HG03342 (cell line): ENCODE measurements around the gene POLDIP2.

Experiments used
- ATAC-seq: cut with Tn5 transposase; IDR thresholded peaks from one replicate; pipeline ENCODE4 v1.9.1; 2021; ENCODE audit warnings: mild to moderate bottlenecking, moderate library complexity; ENCODE audit not compliant: unreplicated experiment

The POLDIP2 gene

DNA sequence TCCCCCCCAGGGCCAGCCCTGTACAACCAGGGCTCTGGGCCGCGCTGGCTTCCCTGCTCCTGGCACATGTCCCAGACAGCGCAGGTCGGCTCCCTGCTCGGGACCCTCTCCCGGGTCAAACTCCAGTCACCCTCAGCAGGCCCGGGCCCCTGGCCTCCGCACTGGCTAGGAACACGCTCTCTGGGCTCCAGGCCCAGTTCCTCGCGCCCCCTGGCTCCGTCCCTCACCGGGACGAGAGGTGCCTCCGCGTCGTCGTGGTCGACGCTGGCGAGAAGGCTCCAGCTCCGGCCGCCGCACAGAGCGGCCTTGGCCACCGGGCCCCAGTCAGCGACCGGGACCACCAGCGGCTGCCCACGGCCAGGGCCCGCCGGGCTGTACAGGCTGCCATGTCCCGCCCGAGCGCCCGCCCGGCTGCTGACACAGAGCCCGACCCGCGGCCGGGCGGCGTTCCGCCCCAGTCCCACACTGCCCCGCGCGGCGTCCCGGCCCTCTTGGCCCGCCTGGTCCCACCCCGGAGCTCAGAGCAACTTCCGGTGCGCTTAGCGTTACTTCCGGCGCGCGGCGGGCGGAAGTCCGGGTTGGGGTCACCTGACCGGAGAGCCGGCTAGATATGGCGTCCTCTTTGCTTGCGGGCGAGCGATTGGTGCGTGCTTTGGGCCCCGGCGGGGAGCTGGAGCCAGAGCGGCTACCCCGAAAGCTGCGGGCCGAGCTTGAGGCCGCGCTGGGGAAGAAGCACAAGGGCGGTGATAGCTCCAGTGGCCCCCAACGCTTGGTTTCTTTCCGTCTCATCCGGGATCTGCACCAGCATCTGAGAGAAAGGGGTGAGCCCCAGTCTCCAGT is at the start of gene POLDIP2:
POLDIP2 (minus strand) TSS at position 467 of the 840 bp plus-strand sequence; CDS start at position 388, 79 bp downstream.
- ATAC-seq = peak; percentile 95

DNA sequence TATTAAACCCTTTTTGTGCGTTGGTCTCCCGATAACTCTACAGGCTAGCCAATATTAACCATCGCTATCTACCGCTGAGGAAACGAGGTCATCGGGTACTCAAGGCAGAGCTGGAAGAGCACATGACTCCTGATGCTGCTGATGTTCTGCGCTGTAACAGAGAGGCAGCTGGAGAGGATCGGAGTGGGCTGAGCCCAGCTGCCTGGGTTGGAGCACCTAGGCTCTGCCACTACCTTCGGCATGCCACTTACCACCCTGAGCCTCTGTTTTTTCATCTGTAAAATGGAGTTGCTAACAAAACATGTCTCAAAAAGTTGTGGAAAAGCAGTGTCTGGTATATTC is 49.1 kb upstream of the POLDIP2 start:
- no peak for ATAC-seq

- no peak for ATAC-seq
These were observed 48.5 kb upstream of the POLDIP2 start, which contains the start of gene SLC46A1 for GRCh38 chr17:28405632-28406472. Gene SLC46A1, minus strand, starts transcription at chr17:28406212. Its CDS starts 98 bp downstream, at chr17:28406114.

- no peak for ATAC-seq
These were observed 47.7 kb upstream of the POLDIP2 start for GRCh38 chr17:28404812-28405570.

- no peak for ATAC-seq
These were observed 47.1 kb upstream of the POLDIP2 start for GRCh38 chr17:28404461-28404811.

DNA sequence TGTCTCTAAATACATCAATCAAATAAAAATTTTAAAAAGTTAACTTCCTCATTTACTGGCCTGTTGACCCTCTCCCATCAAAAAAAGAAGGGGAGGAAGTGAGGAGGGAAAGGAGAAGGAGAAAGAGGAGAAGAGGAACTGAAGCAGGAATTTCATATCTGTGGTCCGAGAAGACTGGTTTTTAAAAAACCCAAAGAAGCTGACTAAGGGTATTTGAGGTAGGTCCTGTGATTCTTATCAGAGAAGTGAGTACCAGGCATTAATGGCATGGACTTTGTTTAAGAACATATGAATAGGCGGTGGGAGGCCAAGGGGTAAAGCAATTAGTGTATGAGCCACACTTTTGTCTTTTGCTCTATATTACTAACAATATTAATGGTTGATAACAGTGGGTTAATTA is 46.7 kb upstream of the POLDIP2 start:
- no peak for ATAC-seq

GRCh38 chr17:28402844-28403243 is 45.5 kb upstream of the POLDIP2 start:
- no peak for ATAC-seq

GRCh38 chr17:28402224-28402630 is 44.9 kb upstream of the POLDIP2 start:
- ATAC-seq = no peak

DNA sequence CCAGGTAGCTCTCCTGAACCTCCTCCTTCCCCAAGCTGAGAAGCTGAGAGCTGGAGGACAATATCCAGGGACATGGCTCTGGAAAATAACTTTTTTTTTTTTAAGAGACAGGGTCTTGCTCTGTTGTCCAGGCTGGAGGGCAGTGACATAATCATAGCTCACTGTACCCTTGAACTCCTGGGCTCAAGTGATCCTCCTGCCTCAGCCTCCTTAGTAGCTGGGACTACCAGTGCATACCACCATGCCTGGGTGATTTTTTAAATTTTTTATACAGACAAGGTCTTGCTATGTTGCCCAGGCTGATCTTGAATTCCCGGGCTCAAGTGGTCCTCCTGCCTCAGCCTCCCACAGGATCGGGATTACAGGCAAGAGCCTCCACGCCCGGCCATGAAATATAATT is 42.5 kb upstream of the POLDIP2 start:
- no peak for ATAC-seq

- ATAC-seq = no peak
These were observed 41.1 kb upstream of the POLDIP2 start for GRCh38 chr17:28398280-28398981.

- ATAC-seq = no peak
These were observed 40.5 kb upstream of the POLDIP2 start for GRCh38 chr17:28397687-28398279.

- no peak for ATAC-seq
These were observed 39.9 kb upstream of the POLDIP2 start for GRCh38 chr17:28397275-28397674.

GRCh38 chr17:28396635-28397239 is 39.4 kb upstream of the POLDIP2 start:
- ATAC-seq = no peak

DNA sequence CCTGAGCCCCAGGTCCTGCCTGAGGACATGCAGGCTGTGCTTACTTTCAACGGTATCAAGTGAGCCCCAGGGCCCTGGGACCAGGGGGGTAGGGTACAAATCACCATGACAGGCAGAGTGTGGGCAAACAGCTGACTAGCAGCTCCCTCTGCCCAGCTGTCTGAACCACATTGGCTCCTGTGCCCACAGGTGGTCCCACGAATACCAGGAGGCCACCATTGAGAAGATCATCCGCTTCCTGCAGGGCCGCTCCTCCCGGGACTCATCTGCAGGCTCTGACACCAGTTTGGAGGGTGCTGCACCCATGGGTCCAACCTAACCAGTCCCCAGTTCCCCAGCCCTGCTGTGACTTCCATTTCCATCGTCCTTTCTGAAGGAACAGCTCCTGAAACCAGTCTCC is 38.6 kb upstream of the POLDIP2 start:
- no peak for ATAC-seq

DNA sequence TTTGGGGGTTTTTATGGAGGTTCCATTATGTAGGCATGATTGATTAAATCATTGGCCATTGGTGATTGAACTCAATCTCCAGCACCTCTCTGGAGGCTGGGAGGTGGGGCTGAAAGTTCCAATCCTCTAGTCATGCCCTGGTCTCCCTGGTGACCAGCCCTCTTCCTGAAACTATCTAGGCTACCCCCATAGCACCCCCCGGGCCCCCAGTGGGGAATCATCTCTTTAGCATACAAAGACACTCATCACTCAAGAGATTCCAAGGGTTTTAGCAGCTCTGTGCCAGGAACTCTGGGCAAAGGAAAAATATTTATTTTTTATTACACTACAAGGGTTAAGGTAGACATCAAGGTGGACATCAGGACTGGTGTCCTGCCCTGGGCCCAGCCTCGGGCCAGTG is 38.1 kb upstream of the POLDIP2 start:
- no peak for ATAC-seq

DNA sequence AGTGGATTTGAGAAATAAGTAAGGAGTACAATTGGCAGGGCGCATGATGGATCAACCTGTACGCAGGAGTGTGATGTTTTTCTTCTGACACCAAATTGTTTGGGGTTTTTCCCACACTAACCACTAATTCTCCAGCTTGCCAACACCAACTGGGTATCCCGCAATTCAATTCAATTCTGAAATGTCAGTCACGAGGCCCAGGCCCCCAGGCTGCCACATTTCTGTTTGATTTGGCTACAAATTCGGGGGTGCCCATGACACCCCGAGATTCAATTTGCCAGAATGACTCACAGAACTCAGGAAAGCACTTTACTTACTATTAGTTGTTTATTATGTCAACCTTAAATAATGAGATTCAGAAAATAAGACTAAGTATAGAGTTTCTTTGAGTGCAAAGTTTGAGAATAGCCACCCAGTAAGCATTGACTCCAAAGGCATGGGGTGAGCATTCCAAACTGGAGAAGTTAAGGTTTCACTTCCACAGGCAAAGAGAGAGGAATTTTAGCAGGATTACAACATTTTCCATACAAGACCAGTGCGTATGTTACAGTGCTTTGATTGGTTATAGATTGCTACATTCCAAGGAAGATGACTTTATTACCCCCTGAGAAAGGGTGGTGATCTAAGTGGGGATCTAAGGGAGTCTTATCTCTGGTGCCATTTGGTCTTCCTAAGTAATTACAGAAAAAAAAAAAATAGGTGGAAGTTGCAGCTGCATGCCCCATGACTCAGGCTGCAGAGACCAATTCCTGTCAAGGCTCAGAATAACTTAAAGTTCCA is 37.2 kb upstream of the POLDIP2 start:
- ATAC-seq = no peak

- no peak for ATAC-seq
These were observed 35.2 kb upstream of the POLDIP2 start for GRCh38 chr17:28392491-28392890.

DNA sequence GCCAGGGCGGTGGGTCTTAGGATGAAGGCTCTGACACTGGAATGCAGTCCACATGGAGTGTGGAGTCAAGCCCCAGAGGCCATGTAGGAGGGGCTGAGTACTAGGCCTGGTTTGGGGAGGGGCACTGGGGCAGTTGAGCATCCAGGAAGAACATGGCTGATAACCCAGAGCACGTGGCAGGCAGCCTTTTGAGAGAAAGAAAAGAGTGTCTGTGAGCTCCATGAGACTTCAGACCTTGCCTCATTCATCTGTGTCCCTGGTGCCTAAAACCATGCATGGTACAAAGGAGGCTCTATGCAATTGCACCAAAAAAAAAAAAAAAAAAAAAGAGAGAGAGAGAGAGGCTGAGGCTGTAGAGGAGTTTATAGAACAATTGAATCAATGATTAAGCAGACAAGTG is 34.1 kb upstream of the POLDIP2 start:
- ATAC-seq = no peak

- ATAC-seq = no peak
These were observed 33.7 kb upstream of the POLDIP2 start for GRCh38 chr17:28390984-28391383.
